ENCODE results near the gene SCAF4.
"Not testable (repeated sequence)": the region's sequence is repeated elsewhere in the genome, so short reads cannot be mapped to it uniquely, and the experiment has no call there.

DNA sequence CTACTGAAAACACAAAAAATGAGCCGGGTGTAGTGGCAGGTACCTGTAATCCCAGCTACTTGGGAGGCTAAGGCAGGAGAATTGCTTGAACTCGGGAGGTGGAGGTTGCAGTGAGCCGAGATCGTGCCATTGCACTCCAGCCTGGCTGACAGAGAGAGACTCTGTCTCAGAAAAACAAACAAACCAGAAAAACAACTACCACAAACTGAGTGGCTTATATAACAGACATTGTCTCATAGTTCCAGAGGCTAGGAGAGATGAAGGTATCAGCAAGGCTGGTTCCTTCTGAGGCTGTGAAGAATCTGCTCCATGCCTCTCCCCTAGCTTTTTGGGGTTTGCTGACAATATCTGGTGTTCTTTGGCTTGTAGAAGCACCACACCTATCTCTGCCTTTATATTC lies 80.4 kb downstream of the SCAF4 start:
- not testable (repeated sequence) for TF ChIP-seq RXRA (IDR thresholded peaks at IDR 0.05; ENCODE audit: insufficient read depth, low read depth, low read length); POLR2A (IDR thresholded peaks at IDR 0.05; ENCODE audit: control extremely low read depth in 1 of 2, low read depth in 2 of 2, low read length in 2 of 2)
